Measurements from ENCODE around the gene PODN. TPM values are rescaled to one million over a fixed set of nuclear protein-coding genes. Genes with fewer than 3 reads are reported as not detected.

The PODN gene, protein sequence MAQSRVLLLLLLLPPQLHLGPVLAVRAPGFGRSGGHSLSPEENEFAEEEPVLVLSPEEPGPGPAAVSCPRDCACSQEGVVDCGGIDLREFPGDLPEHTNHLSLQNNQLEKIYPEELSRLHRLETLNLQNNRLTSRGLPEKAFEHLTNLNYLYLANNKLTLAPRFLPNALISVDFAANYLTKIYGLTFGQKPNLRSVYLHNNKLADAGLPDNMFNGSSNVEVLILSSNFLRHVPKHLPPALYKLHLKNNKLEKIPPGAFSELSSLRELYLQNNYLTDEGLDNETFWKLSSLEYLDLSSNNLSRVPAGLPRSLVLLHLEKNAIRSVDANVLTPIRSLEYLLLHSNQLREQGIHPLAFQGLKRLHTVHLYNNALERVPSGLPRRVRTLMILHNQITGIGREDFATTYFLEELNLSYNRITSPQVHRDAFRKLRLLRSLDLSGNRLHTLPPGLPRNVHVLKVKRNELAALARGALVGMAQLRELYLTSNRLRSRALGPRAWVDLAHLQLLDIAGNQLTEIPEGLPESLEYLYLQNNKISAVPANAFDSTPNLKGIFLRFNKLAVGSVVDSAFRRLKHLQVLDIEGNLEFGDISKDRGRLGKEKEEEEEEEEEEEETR
- 54.8 TPM for polyA plus RNA-seq (2013, experiment 1 of 2)
- 53.6 TPM for polyA plus RNA-seq (2013, experiment 2 of 2)

GRCh38 chr1:53061859-53062707 lies at the start of gene PODN:
TSS of gene PODN (plus strand) at chr1:53062213. CDS start at chr1:53069856, 7,643 bp downstream.
- H3K9ac ChIP-seq (ENCODE audit: low read length), result peak within 1 kb of the TSS; percentile 88
- no peak within 1 kb of the TSS for H2BK5ac ChIP-seq (ENCODE audit: low read depth, low read length, poor library complexity, severe bottlenecking)
- H3K4me2 ChIP-seq (ENCODE audit: low read length, poor library complexity, severe bottlenecking), result peak within 1 kb of the TSS; percentile 97

GRCh38 chr1:53014791-53015507 lies 47.1 kb upstream of the PODN start:
- H3K14ac ChIP-seq (ENCODE audit: low read length in 2 of 2), result no peak overlapping the region
- peak overlapping the region; percentile 76 for H2AFZ ChIP-seq (ENCODE audit: low read depth, low read length)
- DNase-seq, result peak; percentile 90
- H3K36me3 ChIP-seq (ENCODE audit: control insufficient read depth in 1 of 2, insufficient read depth in 2 of 2, low read depth in 1 of 2, low read length in 2 of 2), result peaks cover 0 to 13% of the 10 kb centered on the region in 2 experiments
- no peak overlapping the region for H3K27ac ChIP-seq (ENCODE audit: low read length, poor library complexity, severe bottlenecking)
- H2BK120ac ChIP-seq (ENCODE audit: low read depth, low read length), result no peak overlapping the region
- no peak overlapping the region for H3K23ac ChIP-seq (ENCODE audit: low read length in 2 of 2)
- H3K4me3 ChIP-seq (ENCODE audit: insufficient read depth in 1 of 2, low read depth in 1 of 2, low read length in 2 of 2), result peak overlapping the region; percentile 42 to 86
- peak overlapping the region; percentile 15 for H4K8ac ChIP-seq (ENCODE audit: low read length)
- peak overlapping the region in 1 of 2 experiments; percentile 84 for H3K4ac ChIP-seq (ENCODE audit: low read depth in 1 of 2, low read length in 2 of 2)
- H3K27me3 ChIP-seq (ENCODE audit: control insufficient read depth in 1 of 2, insufficient read depth in 1 of 2, low read length in 2 of 2), result no peaks in the 10 kb centered on the region
- peaks cover 7% of the 10 kb centered on the region for H3K79me1 ChIP-seq (replicated peaks; ENCODE audit: low read length, poor library complexity, severe bottlenecking)
- peak overlapping the region; percentile 89 for H3K9ac ChIP-seq (ENCODE audit: low read length)
- no peaks in the 10 kb centered on the region for H3K9me3 ChIP-seq (ENCODE audit: control insufficient read depth, low read length)
- no peak overlapping the region for H2BK12ac ChIP-seq (ENCODE audit: low read length in 2 of 2)
- H2AK5ac ChIP-seq (ENCODE audit: low read length, severe bottlenecking), result no peak overlapping the region
- under 1% methylated on average over 7 of the region's 9 CpGs for WGBS
- no peak overlapping the region for H4K91ac ChIP-seq (ENCODE audit: low read length)
- no peak overlapping the region for H2BK5ac ChIP-seq (ENCODE audit: low read depth, low read length, poor library complexity, severe bottlenecking)
- H2BK15ac ChIP-seq (ENCODE audit: low read depth, poor library complexity, severe bottlenecking), result no peak overlapping the region
- H3K4me2 ChIP-seq (ENCODE audit: low read length, poor library complexity, severe bottlenecking), result peak overlapping the region; percentile 58
- H3K18ac ChIP-seq (ENCODE audit: low read depth in 1 of 2, low read length in 2 of 2), result no peak overlapping the region
- no peaks in the 10 kb centered on the region for H3K4me1 ChIP-seq (ENCODE audit: control insufficient read depth, insufficient read depth, low read depth, low read length)

More at GRCh38 chr1:53061859-53062707, at the start of gene PODN:
- Histone ChIP-seq H3K36me3 (ENCODE audit: control insufficient read depth in 1 of 2, insufficient read depth in 2 of 2, low read depth in 1 of 2, low read length in 2 of 2) (peaks cover 0 to 17% of the 10 kb centered on the region in 2 experiments), H2BK12ac (ENCODE audit: low read length in 2 of 2) (peak within 1 kb of the TSS; percentile 41 to 76), H2BK120ac (ENCODE audit: low read depth, low read length) (peak within 1 kb of the TSS; percentile 67), H3K27me3 (ENCODE audit: control insufficient read depth in 1 of 2, insufficient read depth in 1 of 2, low read length in 2 of 2) (peaks cover 0 to 38% of the 10 kb centered on the region in 2 experiments), H3K9me3 (ENCODE audit: control insufficient read depth, low read length) (no peaks in the 10 kb centered on the region), H3K23ac (ENCODE audit: low read length in 2 of 2) (peak within 1 kb of the TSS in 1 of 2 experiments; percentile 17), H2BK15ac (ENCODE audit: low read depth, poor library complexity, severe bottlenecking) (peak within 1 kb of the TSS; percentile 56), H3K79me1 (replicated peaks; ENCODE audit: low read length, poor library complexity, severe bottlenecking) (no peaks in the 10 kb centered on the region), H4K91ac (ENCODE audit: low read length) (peak within 1 kb of the TSS; percentile 78), H3K14ac (ENCODE audit: low read length in 2 of 2) (peak within 1 kb of the TSS in 1 of 2 experiments; percentile 57), H3K4me1 (ENCODE audit: control insufficient read depth, insufficient read depth, low read depth, low read length) (peaks cover 20% of the 10 kb centered on the region), H3K27ac (ENCODE audit: low read length, poor library complexity, severe bottlenecking) (no peak within 1 kb of the TSS), H2AK5ac (ENCODE audit: low read length, severe bottlenecking) (no peak within 1 kb of the TSS), H3K4me3 (ENCODE audit: insufficient read depth in 1 of 2, low read depth in 1 of 2, low read length in 2 of 2) (peak within 1 kb of the TSS; percentile 52 to 86), H3K18ac (ENCODE audit: low read depth in 1 of 2, low read length in 2 of 2) (peak within 1 kb of the TSS; percentile 57 to 80), H4K8ac (ENCODE audit: low read length) (peak within 1 kb of the TSS; percentile 75), H3K4ac (ENCODE audit: low read depth in 1 of 2, low read length in 2 of 2) (peak within 1 kb of the TSS; percentile 42 to 64), H2AFZ (ENCODE audit: low read depth, low read length) (no peak within 1 kb of the TSS)
- WGBS, result 2% methylated on average over 41 of the region's 73 CpGs
- DNase-seq, result peak; percentile 39

GRCh38 chr1:53015508-53015860 lies 46.5 kb upstream of the PODN start:
- H3K79me1 ChIP-seq (replicated peaks; ENCODE audit: low read length, poor library complexity, severe bottlenecking), result peaks cover 7% of the 10 kb centered on the region
- H3K23ac ChIP-seq (ENCODE audit: low read length in 2 of 2), result no peak overlapping the region
- H3K9me3 ChIP-seq (ENCODE audit: control insufficient read depth, low read length), result no peaks in the 10 kb centered on the region
- H3K14ac ChIP-seq (ENCODE audit: low read length in 2 of 2), result no peak overlapping the region
- 11% methylated on average over 3 of the region's 3 CpGs for WGBS
- no peaks in the 10 kb centered on the region for H3K27me3 ChIP-seq (ENCODE audit: control insufficient read depth in 1 of 2, insufficient read depth in 1 of 2, low read length in 2 of 2)
- H3K4me3 ChIP-seq (ENCODE audit: insufficient read depth in 1 of 2, low read depth in 1 of 2, low read length in 2 of 2), result peak overlapping the region in 1 of 2 experiments; percentile 86
- H3K27ac ChIP-seq (ENCODE audit: low read length, poor library complexity, severe bottlenecking), result no peak overlapping the region
- no peak overlapping the region for H2BK12ac ChIP-seq (ENCODE audit: low read length in 2 of 2)
- no peak overlapping the region for H3K4ac ChIP-seq (ENCODE audit: low read depth in 1 of 2, low read length in 2 of 2)
- H3K9ac ChIP-seq (ENCODE audit: low read length), result peak overlapping the region; percentile 89
- H2BK5ac ChIP-seq (ENCODE audit: low read depth, low read length, poor library complexity, severe bottlenecking), result no peak overlapping the region
- H3K18ac ChIP-seq (ENCODE audit: low read depth in 1 of 2, low read length in 2 of 2), result no peak overlapping the region
- DNase-seq, result no peak
- no peak overlapping the region for H4K91ac ChIP-seq (ENCODE audit: low read length)
- no peaks in the 10 kb centered on the region for H3K4me1 ChIP-seq (ENCODE audit: control insufficient read depth, insufficient read depth, low read depth, low read length)
- no peak overlapping the region for H2BK15ac ChIP-seq (ENCODE audit: low read depth, poor library complexity, severe bottlenecking)
- H2AFZ ChIP-seq (ENCODE audit: low read depth, low read length), result no peak overlapping the region
- no peak overlapping the region for H2BK120ac ChIP-seq (ENCODE audit: low read depth, low read length)
- H3K4me2 ChIP-seq (ENCODE audit: low read length, poor library complexity, severe bottlenecking), result peak overlapping the region; percentile 58
- H4K8ac ChIP-seq (ENCODE audit: low read length), result no peak overlapping the region
- peaks cover 0 to 13% of the 10 kb centered on the region in 2 experiments for H3K36me3 ChIP-seq (ENCODE audit: control insufficient read depth in 1 of 2, insufficient read depth in 2 of 2, low read depth in 1 of 2, low read length in 2 of 2)
- H2AK5ac ChIP-seq (ENCODE audit: low read length, severe bottlenecking), result no peak overlapping the region

Measured in mesenchymal stem cell (in vitro differentiated cells and primary cell).